LNCAP (cell line): Measurements from ENCODE around the gene ZNF280A.

ENCODE experiments used
- CTCF ChIP-seq: fragments of 450-650 bp; IDR thresholded peaks from 2 replicates; pipeline ENCODE4 v1.5.1; 2017; ENCODE audit warnings: mild to moderate bottlenecking

ZNF280A gene

GRCh38 chr22:22516992-22517391 is 3.1 kb downstream of the ZNF280A start:
- TF ChIP-seq CTCF, result no peak

- no peak for TF ChIP-seq CTCF
Observed at GRCh38 chr22:22515890-22516289, 4.2 kb downstream of the ZNF280A start.

GRCh38 chr22:22513619-22514018 is 6.5 kb downstream of the ZNF280A start:
- TF ChIP-seq CTCF, result no peak

GRCh38 chr22:22512951-22513350 is 7.1 kb downstream of the ZNF280A start:
- no peak for TF ChIP-seq CTCF

GRCh38 chr22:22508274-22509176 is 11.5 kb downstream of the ZNF280A start, which contains the start of gene ZNF280B:
Gene ZNF280B (minus strand): TSS chr22:22508742. CDS start chr22:22489398, 19,344 bp downstream.
- peak; percentile 85 for TF ChIP-seq CTCF

- no peak for TF ChIP-seq CTCF
Observed at GRCh38 chr22:22507743-22508273, 12.3 kb downstream of the ZNF280A start.

GRCh38 chr22:22506736-22507135 is 13.3 kb downstream of the ZNF280A start:
- no peak for TF ChIP-seq CTCF
